CD4-positive, alpha-beta T cell treated with Interferon gamma for 1 hour (primary cell): ENCODE measurements around the gene PCLO.
"Not testable (repeated sequence)": the region's sequence is repeated elsewhere in the genome, so short reads cannot be mapped to it uniquely, and the experiment has no call there.

Source experiments
- DNase-seq: peaks from one replicate; pipeline ENCODE4 v3.0.0-alpha.2; 2020

Gene PCLO

GRCh38 chr7:82722946-82723345 is 439.7 kb downstream of the PCLO start:
- no peak for DNase-seq

GRCh38 chr7:82715344-82715743 is 447.3 kb downstream of the PCLO start:
- no peak for DNase-seq

GRCh38 chr7:82714883-82715282 is 447.8 kb downstream of the PCLO start:
- no peak for DNase-seq

GRCh38 chr7:82713506-82713905 is 449.2 kb downstream of the PCLO start:
- DNase-seq: no peak

- DNase-seq: not testable (repeated sequence)
These were observed 456.3 kb downstream of the PCLO start for GRCh38 chr7:82706344-82706743.

GRCh38 chr7:82705517-82706260 is 457.0 kb downstream of the PCLO start:
- DNase-seq: no peak

GRCh38 chr7:82704121-82704520 is 458.6 kb downstream of the PCLO start:
- no peak for DNase-seq
